GM12891 (cell line): ENCODE measurements around the gene ST7.

Experiments
- PAX5 ChIP-seq: IDR thresholded peaks from 2 replicates; pipeline ENCODE4 v1.6.1; 2011; ENCODE audit warnings: low read length, moderate library complexity, mild to moderate bottlenecking; ENCODE audit not compliant: insufficient read depth, severe bottlenecking
- POLR2A ChIP-seq: IDR thresholded peaks from 2 replicates; pipeline ENCODE4 v1.6.1; 2011; ENCODE audit warnings: low read depth, low read length, control low read depth
- POLR2AphosphoS5 ChIP-seq: IDR thresholded peaks from 2 replicates; pipeline ENCODE4 v1.6.1; 2011; ENCODE audit warnings: low read depth, low read length, control low read depth
- TAF1 ChIP-seq: IDR thresholded peaks from 2 replicates; pipeline ENCODE4 v1.6.1; 2011; ENCODE audit warnings: low read depth, low read length, control low read depth

- TF ChIP-seq POLR2AphosphoS5 (no peak), POLR2A (no peak), TAF1 (no peak), PAX5 (no peak)
Measured at GRCh38 chr7:116999311-116999710, 46.0 kb downstream of the ST7 start.
